ENCODE measurements around the gene VSTM1.

GRCh38 chr19:54040003-54040402 lies 23.7 kb downstream of the VSTM1 start:
- no peak for TF ChIP-seq CTCF (conservative IDR thresholded peaks at IDR 0.05)
- TF ChIP-seq EZH2 (IDR thresholded peaks at IDR 0.05; ENCODE audit: low read depth): no peak
